GM12801 (cell line): Measurements from ENCODE around the gene CEP72.

Source experiments
- TF ChIP-seq, protein P1 (sequence below): IDR thresholded peaks from one replicate; pipeline ENCODE4 v1.5.1; 2011; ENCODE audit warnings: control low read depth; ENCODE audit not compliant: insufficient read length; ENCODE audit errors: extremely low read depth

The CEP72 gene

DNA sequence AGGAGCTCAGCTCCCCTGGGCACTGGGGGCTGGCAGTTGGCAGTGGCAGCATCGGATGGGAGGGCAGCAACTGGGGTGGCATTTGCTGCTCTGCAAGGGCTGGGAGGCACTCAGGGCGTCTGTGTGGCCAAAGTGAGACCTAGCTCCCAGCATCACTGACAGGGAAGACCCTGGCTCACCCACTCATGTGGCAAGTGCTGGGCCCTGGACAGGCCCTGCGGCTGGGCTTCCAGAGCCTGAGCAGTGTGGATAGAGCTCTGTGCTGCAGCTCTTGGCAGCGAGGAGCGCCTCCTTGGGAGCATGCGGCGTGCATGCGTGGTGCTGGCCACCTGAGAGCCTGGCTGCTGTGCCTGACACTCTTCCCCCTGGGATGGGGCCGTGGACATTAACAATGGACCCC lies 10.2 kb downstream of the CEP72 start:
- TF ChIP-seq, protein P1, sequence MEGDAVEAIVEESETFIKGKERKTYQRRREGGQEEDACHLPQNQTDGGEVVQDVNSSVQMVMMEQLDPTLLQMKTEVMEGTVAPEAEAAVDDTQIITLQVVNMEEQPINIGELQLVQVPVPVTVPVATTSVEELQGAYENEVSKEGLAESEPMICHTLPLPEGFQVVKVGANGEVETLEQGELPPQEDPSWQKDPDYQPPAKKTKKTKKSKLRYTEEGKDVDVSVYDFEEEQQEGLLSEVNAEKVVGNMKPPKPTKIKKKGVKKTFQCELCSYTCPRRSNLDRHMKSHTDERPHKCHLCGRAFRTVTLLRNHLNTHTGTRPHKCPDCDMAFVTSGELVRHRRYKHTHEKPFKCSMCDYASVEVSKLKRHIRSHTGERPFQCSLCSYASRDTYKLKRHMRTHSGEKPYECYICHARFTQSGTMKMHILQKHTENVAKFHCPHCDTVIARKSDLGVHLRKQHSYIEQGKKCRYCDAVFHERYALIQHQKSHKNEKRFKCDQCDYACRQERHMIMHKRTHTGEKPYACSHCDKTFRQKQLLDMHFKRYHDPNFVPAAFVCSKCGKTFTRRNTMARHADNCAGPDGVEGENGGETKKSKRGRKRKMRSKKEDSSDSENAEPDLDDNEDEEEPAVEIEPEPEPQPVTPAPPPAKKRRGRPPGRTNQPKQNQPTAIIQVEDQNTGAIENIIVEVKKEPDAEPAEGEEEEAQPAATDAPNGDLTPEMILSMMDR, result no peak

DNA sequence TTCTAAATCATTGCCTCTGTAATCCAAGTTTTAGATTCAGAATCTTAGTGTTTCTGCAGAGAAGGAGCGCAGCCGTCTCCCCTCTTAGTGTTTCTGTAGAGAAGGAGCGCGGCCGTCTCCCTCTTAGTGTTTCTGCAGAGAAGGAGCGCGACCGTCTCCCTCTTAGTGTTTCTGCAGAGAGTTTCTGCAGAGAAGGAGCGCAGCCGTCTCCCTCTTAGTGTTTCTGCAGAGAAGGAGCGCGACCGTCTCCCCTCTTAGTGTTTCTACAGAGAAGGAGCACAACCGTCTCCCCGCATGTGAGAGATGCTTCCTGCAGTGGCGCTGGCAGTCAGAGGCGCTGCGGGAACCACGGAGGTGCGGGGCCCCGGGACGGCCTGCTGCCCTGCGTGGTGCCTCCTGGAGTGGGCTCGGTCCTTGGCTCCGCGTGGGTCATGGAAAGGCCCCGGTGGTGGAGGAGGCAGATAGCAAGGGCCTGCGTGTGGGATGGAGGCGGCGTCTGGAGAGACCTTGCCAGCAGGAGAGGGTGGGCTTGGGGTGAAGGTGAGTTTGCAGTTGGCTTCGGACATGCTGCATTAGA lies 10.9 kb downstream of the CEP72 start:
- TF ChIP-seq, protein P1, result no peak

DNA sequence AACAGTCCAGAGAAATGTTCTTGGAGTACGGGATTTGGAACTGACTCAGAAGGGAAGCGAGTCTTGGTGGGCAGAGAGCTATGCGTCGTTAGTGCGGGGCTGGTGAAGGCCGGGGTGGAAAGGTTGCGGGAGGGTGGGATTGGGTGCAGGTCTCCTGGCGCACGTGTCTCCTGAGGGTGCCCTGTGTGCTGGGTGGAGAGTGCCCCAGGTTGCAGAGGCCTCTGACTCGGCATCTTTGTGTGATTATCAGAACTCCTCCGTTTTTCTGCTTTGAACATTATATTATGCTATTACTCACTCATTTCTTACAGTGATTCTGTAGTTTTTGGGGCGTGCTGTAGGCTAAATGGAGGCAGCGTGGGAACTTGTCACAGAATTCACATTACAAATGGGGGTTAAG lies 11.4 kb downstream of the CEP72 start:
- TF ChIP-seq, protein P1, result no peak

DNA sequence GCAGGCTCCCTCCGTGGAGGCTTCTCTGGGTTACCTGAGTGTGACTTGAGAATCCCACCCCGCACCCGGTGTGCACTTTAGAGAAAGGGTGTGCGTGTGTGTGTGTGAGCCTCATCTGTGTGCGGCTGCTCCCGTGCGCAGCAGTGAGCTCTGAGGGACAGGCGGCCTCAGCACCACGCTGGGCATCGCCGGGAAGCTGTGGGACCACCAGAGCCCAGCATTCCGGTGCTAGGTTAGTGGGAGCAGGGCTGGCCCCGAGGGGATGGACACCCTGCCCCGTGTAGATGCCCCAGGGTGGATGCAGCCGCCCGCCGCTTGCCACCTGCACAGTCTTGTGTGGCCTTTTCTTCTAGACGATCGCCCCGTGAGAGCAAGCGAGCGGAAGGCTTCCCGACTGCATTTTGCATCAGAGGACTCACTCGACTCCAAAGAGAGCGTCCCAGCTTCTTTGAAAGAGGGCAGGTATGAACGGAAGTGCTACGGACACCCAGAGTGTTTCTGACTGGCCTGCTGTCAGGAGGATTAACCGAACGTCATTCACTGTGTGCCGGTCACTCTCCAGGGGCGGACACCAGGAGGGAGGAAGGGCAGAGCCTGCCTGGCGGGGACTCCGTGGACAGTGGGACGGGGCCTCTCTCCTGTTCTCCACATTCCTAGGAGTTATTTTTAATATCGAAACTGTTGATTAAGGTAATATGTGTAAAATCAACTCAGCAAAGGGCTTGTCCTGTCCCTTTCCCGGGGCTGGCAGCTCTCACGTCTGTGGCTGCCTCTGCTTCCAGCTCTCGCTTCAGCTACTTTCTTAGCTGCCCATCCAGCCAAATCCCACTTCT lies 12.2 kb downstream of the CEP72 start:
- TF ChIP-seq, protein P1, result no peak

DNA sequence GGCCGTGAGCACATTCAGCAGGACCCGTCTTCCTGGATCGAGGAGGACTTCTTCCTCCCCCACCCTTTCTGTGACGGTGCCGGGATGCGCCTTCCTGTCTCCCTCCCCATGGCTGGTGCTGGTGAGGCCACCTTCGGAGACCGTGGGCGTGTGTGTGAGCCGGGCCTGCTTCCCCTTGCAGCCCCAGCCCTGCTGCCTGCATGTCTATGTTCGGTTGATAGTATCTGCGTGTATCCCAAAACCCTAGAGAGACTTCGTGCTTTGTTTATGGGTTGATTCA lies 12.8 kb downstream of the CEP72 start:
- TF ChIP-seq, protein P1, result no peak

DNA sequence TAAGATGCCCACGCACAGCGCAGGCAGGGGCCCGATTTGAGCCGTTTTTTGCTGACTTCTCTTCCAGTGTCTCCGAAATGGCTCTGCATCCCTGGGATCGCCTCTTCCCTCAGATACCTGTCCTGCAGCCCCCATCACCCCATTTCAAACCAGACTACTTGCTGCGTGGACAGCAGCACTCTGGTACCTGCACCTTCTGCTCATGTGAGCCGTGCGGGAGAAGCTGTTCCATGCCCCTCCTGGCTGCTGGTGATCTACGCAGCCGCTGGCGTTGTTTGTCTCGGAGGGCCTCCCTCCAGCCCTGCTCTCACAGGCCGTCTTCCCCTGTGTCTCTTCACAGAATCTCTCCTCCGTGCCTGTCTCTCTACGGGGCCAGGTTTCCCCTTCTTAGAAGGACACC lies 13.4 kb downstream of the CEP72 start:
- TF ChIP-seq, protein P1, result no peak

DNA sequence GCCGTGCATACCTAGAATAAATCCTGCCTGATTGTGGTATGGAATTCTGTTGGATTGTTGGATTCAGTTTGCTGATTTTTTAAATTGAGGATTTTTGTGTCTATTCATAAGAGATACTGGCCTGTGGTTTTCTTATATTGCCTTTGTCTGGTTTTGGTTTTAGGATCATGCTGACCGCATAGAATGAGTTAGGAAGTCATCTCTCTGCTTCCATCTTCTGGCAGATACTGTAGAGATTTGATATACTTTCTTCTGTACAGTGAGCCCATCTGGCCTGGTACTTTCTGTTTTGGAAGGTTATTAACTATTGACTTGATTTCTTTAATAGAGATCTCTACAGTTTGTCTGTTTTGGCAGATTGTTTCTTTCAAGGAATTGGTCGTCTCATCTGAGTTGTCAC lies 14.7 kb downstream of the CEP72 start:
- TF ChIP-seq, protein P1, result no peak
